SU-DHL-6 (cell line): Measurements from ENCODE around the gene OCEL1.

Source experiments
- EZH2phosphoT487 ChIP-seq: fragments of 200-600 bp; sonication (generic), shearing (Covaris generic); conservative IDR thresholded peaks from 2 replicates; pipeline ENCODE4 v1.6.1; 2018; ENCODE audit warnings: mild to moderate bottlenecking, antibody characterized with exemption, low read length, moderate library complexity, mixed read lengths
- TF ChIP-seq, protein P1 (sequence below): fragments of 200-600 bp; sonication (generic); IDR thresholded peaks from one replicate; pipeline ENCODE4 v1.5.1; 2017; ENCODE audit warnings: antibody characterized with exemption, mild to moderate bottlenecking, low read length, moderate library complexity; ENCODE audit not compliant: insufficient read depth, poor library complexity, severe bottlenecking

- TF ChIP-seq, protein P1, sequence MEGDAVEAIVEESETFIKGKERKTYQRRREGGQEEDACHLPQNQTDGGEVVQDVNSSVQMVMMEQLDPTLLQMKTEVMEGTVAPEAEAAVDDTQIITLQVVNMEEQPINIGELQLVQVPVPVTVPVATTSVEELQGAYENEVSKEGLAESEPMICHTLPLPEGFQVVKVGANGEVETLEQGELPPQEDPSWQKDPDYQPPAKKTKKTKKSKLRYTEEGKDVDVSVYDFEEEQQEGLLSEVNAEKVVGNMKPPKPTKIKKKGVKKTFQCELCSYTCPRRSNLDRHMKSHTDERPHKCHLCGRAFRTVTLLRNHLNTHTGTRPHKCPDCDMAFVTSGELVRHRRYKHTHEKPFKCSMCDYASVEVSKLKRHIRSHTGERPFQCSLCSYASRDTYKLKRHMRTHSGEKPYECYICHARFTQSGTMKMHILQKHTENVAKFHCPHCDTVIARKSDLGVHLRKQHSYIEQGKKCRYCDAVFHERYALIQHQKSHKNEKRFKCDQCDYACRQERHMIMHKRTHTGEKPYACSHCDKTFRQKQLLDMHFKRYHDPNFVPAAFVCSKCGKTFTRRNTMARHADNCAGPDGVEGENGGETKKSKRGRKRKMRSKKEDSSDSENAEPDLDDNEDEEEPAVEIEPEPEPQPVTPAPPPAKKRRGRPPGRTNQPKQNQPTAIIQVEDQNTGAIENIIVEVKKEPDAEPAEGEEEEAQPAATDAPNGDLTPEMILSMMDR: no peak
- no peak for TF ChIP-seq EZH2phosphoT487
These were observed 11.4 kb upstream of the OCEL1 start for GRCh38 chr19:17214508-17215126.
